Activated CD8-positive, alpha-beta memory T cell treated with anti-CD3 and anti-CD28 coated beads, Interleukin-2, amount 50 U/mL, for 24 hours (primary cell): ENCODE data around the gene SOX5.
"Not testable (repeated sequence)": the region's sequence is repeated elsewhere in the genome, so short reads cannot be mapped to it uniquely, and the experiment has no call there.

Experiments used
- DNase-seq: peaks from one replicate; pipeline ENCODE4 v3.0.0-alpha.2; 2020; ENCODE audit errors: extremely low read depth

The SOX5 gene

DNA sequence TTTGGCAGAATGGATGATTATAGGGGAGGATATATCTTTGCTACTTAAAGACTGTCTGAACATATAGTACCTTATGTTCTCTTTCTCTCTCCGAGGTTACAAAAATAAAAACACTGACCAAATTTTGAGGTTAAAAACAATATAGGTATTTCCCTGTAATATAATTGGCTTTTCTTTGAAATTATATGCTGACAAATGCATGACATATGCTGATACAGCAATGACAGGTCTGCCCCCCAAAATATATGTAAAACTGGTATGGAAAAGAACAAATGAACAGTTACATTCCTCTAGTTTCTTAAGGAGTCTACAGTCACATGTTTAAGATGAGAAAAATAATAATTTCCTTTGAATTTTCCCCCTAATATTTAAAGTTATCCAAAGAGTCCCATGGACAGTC lies 405.7 kb downstream of the SOX5 start:
- no peak for DNase-seq

DNA sequence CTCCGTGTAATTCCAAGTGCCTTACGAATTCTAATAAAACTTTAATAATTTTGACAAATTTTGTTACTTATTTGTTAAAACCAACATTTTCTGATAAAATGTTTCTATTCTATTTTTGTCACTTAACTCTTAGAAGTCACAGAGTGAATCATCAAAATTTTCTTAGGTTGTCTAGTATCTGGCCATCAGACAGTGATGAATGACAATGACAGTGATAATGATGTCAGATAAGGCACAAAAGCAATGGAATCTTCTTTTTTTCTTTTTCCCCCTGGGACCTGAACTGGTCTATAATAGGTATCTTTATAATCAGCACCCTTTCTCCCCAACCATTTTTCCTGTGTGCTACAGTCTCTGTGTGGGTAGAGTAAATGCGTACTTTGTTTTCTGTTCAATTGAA lies 407.3 kb downstream of the SOX5 start:
- DNase-seq: no peak

DNA sequence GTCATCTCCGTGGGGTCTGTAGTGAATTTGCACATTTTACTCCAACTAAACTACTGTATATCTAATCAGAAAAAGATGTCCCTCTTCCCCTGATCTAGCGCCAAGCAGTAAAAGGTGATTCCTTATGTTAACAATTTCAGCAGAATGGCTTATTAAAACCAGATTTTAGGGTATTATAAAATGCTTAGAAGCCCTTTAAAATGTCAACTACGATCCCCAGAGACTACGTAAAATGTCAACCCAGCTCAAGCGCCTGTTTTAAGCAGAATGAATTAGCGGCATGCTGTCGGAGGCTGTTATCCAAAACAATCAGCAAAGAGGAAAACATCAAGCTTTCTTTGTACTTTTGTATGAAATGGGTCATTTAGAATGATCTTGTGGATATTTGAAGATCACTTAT lies 408.9 kb downstream of the SOX5 start:
- no peak for DNase-seq

DNA sequence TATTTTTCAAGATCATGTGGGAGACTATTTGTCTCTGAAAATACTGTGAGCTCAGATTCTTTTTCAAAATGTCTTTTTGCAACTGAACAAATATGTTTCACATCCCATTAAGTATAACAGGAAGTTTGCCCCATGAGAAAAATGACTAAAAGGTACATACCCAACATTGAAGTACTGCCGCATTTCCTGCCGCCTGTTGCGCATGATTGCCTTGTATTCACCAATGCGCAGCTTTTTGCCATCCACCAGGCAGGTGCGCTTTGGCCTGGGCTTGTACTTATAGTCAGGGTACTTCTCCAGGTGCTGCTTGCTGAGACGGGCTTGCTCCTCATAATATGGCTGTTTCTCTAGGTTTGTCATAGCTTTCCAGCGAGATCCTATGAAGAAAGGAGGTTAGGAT lies 413.2 kb downstream of the SOX5 start:
- DNase-seq: no peak

DNA sequence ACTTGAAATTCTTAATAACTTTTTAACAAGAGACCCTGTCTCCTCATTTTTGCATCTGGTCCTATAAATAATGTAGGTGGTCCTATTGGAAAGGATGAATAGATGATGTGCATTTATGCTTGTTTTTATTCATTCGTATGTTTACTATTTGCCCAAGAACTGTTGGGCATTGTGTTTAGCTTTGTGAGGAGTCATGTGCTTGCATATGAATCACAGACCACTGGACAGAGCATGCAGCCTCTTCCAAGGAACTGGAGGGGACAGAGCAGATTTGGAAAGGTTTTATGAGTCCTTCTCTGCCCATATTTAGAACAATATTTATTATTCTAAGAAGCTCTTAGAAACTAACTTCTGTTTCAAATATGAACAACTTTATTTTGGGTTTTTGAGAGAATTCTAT lies 414.0 kb downstream of the SOX5 start:
- no peak for DNase-seq

DNA sequence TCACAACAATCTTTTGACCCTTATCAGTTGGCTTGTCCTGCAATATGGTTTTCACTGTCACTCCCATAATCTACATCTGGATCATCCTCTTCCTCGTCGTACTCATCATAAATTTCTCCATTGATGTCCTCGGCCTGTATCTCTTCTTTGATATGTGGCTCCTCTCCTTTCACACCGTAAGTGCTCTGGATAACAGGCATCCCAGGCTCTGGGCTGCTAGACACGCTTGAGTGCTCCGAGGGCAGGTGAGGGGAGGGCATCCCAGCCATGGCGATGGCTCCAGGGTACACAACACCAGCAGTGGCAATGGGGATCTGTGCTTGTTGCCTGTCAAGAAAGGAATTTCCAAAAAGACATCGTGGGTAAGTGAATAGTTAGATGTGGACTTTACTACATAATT lies 415.3 kb downstream of the SOX5 start:
- no peak for DNase-seq

DNA sequence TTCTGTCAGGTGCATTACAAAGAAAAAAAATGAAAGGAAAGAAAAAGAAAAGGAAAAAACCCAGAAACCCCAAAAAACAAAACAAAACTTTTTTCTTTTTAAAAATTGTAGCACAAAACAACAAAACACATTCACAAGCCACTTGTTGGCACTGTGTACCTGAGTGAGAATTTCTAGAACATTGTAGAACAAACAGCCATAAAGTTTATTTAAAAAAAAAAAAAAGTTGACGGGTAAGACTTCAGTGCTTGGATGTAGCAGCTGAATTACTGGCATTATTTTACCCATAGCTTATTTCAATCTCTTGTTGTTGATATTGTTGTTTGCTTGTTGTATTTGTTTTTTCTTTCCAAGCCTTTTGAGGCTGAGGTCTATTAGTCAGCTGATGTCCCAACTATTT lies 415.8 kb downstream of the SOX5 start:
- no peak for DNase-seq

DNA sequence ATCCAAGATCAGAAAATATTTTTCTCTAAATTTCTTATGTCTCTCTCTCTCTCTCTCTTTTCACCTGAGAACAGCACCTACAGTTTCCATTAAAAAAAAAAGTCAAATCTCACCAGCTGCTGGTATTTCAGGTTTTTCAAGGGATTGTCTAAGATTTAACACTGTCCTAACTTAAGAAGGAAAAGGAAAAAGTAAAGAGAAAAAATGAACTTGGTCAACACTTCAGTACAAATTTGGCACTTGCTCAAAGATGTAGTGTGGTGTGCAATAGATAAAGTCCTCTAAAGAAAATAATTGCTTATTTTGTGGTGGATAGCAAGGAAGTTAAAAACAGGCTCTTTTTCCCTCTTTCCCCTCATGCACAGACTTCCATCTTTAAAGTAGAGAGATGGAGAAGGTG lies 416.2 kb downstream of the SOX5 start:
- no peak for DNase-seq

DNA sequence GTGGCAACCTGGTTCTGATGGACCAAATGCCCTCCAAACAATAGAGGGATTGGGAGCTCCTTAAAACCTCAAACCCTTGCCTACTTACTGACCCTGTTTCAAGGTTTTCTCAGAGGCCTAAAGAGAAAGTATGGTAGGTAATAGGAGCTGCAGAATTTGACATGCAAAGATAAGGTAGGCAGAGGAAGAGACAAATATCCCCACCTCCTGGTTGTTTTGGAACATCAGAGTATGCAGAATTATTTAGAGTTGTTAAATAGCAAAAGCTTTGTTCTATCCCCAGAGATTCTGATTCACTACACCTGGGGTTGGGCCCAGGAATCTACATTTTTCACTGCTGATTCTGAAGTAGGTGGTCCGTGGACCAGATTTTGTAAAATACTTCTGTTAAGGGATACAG lies 421.2 kb downstream of the SOX5 start:
- no peak for DNase-seq

DNA sequence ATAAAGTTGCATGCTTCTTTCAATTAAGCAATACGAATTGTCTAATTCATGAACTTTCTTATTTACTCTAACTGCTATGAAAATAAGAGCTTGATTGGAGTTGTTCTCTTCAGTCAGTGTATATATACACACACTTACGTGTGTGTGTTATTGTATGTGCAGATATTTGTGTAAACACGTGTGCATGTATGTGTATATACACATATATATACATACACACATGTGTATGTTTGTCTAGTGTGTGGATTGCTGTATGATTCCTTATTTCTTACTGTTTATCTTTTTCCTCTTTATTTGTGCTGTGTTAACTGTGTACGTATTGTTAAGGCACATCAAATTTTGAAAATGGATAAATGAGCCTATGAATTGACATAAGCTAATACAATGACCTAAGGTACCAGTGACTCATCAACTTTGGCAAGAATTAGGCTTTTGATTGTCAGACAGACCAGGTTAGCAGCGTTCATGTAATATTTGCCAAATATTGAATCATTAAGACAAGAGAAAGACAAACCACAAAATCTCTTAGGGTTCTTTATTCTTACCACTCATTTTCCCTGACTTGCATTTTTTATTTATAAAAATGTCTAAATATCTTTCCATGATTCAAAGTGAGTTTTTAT lies 423.9 kb downstream of the SOX5 start:
- DNase-seq: no peak

DNA sequence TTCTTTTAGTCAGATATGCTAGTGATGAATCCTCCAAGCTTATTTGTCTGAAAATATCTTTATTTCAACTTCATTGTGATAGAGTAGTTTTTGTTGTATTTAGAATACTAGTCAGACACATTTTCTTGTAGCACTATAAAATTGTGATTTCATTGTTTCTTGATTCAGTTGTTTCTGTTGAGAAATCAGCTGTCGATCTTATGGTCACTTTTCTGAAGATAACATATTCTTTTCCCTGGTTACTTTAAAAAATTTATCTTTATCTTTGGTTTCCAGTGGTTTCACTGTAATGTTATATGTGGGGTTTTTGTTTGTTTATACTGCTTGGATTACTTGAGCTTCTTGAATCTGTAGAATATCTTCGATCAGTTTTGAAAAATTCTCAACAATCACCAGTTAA lies 426.1 kb downstream of the SOX5 start:
- DNase-seq: no peak

DNA sequence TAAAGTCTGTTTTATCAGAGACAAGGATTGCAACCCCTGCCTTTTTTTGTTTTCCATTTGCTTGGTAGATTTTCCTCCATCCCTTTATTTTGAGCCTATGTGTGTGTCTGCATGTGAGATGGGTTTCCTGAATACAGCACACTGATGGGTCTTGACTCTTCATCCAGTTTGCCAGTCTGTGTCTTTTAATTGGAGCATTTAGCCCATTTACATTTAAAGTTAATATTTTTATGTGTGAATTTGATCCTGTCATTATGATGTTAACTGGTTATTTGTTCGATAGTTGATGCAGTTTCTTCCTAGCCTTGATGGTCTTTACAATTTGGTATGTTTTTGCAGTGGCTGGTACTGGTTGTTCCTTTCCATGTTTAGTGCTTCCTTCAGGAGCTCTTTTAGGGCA lies 430.0 kb downstream of the SOX5 start:
- not testable (repeated sequence) for DNase-seq

DNA sequence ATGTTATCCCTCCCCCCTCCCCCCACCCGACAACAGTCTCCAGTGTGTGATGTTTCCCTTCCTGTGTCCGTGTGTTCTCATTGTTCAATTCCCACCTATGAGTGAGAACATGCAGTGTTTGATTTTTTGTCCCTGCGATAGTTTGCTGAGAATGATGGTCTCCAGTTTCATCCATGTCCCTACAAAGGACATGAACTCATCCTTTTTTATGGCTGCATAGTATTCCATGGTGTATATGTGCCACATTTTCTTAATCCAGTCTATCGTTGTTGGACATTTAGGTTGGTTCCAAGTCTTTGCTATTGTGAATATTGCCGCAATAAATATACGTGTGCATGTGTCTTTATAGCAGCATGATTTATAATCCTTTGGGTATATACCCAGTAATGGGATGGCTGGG lies 433.7 kb downstream of the SOX5 start:
- not testable (repeated sequence) for DNase-seq

DNA sequence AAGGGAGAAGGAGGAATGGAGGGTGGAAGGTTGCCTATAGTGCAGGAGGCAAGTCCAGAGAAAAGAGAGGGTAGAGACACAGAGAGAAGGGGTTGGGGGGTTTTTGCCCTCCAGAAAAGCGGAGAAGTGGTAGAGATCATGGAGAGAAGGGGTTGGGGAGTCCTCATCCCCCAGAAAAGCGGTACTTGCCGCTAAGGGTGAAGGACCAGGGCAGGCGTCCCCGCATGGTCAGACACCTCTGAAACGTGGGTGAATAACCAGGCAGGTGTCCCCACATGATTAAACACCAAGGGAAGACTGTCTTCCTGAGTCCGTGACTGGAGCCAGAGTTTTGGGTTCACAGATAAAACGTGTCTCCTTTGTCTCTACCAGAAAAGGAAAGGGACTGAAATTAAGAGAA lies 439.0 kb downstream of the SOX5 start:
- DNase-seq: no peak

DNA sequence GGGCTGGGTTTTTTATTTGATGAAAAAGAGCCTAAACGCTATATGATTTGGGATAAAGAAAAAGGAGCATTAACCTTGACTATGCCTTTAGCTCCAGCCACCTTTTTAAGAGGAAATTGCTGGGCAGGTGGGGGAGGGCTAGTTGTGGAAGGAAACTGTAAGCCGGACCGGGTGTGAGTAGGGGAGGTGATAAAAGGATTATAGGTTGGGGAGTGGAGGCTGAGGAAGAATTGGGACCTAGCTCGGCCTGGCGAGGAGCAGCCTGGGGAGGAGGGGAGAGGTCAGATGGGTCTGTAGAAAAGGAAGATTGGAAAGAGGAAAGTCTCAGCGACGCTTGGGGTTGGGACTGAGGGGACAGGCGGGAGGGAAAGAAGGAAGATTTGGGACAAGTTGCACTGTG lies 439.6 kb downstream of the SOX5 start:
- DNase-seq: not testable (repeated sequence)

DNA sequence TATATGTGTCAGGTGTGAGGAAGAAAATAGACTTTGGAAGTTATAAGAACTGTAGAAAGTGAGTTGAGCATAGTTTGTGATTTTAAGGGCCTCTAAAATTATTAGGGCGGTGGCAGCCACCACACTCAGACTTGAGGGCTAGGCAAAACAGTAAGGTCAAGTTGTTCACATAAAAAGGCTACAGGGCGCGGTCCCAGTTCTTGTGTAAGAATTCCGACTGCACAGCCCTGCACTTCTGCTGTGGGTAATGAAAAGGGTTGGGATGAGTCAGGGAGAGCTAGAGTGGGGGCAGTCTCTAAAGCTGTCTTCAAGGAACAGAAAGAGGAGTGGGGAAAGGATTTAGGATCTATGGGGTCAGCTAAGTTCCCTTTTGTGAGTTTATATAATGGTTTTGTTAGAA lies 441.7 kb downstream of the SOX5 start:
- not testable (repeated sequence) for DNase-seq

DNA sequence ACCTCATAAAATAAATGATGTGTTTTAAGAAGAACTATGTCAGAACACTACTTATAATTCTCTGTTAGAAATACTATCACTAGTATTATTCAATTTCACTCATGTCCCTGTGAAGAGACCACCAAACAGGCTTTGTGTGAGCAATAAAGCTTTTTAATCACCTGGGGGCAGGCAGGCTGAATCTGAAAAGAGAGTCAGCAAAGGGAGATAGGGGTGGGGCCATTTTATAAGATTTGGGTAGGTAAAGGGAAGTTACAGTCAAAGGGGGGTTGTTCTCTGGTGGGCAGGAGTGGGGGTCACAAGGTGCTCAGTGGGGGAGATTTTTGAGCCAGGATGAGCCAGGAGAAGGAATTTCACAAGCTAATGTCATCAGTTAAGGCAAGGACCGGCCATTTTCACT lies 443.7 kb downstream of the SOX5 start:
- not testable (repeated sequence) for DNase-seq

DNA sequence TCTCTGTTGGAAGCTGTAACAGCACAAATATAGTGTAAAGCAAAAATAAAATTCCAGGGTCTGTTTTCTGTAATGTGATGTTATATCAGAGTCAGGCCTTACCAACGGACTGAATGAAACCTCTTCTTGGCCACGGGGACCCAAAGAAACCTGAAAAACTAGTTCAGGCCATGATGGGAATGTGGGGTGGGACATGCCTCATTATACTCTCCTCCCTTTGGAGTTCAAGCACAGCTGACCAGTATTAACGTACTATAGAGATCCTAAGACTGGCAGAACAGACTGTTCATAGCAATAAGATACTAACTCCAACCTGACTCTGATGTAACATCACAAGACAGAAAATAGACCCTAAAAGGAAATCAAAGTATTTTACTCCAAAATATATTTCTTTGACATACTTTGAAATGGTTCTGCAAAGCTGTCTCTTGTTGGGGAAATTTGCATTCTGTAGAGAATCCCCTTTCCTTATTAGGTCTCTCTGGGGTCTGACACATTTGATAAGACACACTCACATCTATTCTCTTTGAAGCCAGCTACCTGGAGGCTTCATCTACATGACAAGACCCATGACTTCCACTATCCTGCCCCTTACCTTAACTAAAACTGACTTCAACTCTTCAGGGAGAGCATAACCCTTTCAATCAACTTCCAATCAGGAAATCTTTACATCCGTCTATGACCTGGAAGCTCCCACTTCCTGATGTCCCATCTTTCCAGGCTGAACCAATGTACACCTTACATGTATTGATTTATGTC lies 444.6 kb downstream of the SOX5 start:
- DNase-seq: no peak

DNA sequence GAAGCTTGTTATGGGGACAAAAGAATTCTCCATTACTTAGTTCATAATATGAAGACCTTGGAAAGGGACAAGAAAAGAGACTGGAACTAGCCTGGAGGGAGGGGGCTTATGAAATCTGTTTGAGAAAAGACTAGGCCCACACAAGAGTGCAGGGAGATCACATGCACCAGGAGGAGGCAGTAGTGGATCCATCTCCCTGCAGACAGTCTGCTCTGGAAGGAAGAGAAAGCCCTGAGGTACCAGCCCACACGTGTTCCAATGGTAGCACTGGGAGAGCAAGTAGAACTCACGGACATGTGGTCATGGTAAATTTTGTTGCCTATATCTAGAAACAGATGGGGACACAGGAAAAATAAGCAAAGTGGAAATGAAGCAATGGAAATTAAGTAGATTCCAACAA lies 445.4 kb downstream of the SOX5 start:
- DNase-seq: no peak

DNA sequence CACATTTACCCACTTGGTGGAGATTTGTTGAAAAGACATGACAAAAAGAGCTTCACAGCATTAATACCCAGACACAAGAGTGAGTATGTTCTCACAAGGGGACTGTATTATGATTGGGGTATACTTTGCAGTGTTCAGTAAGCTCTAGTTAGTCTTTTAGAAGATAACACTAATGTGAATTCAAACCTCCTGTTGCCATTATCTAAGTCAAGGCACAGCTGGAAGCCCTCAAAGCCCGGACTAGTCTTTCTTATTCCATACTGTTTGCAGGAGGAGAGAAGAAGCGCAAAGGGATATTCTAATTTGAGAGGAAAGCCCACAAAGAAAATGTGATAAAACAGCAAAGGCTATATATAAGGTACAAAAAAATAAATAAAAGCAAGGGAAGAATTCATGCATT lies 445.9 kb downstream of the SOX5 start:
- DNase-seq: no peak

DNA sequence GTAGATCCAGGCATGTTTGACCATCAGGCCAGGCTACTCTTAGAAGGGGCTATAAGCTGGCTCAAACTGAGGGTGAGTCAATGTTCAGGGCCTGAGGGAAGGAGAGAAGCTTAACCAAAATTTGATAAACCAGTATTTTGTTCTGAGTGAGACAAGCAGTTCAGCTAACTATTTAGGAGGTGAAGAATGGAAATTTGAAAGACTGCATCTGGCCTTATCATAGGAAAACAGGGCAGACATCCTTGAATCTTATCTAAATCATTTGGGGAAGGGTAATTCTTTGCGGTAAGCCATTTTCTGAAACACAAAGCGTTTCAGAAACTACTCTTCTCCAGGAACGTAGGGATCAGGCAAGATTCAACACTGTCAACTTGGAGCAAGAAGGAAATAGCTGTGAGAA lies 447.2 kb downstream of the SOX5 start:
- no peak for DNase-seq

DNA sequence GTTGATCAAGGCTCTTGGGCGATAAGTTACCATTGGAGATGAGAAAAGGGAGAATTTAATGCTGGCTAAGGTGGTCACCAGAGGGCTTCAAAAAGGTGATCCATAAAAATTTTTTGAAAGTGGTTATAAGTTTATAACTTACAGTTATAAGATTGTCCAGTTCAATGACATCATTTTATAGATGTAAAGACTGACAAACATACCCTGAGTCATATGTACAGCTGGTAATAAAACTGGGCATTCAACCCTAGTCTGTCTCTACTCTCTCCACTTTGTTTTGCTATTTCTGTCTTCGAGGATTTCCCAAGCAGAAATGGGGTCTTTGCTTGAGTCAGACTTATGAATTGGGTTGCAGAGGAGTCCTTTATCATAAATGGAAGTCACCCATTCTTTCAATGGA lies 454.0 kb downstream of the SOX5 start:
- DNase-seq: no peak

DNA sequence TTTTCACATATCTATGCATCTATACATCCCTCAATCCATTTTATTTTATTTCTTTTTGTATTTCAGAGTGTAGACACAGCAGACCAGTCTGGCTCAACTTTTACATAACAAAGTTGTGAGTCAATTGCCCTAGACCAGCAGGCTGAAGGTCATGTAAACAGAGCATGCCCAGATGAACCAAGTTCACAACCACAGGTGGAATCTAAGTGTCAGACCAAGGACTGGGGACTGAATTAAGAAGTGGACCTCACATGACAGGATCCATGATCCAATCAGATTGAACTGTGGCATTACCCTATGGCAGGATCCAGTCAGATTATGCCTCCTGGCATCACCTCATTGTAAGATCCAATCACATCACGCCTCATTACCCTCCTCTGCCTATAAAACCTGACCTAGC lies 455.8 kb downstream of the SOX5 start:
- no peak for DNase-seq

DNA sequence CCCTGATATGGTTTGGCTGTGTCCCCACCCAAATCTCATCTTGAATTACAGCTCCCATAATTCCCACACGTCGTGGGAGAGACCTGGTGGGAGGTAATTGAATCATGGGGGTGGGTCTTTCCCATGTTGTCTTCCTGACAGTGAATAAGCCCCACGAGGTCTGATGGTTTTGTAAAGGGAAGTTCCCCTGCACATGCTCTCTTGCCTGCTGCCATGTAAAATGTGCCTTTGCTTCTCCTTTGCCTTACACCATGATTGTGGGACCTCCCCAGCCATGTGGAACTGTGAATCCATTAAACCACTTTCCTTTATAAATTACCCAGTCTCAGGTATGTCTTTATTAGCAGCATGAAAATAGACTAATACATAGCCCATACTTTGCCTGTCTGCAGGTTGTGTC lies 458.4 kb downstream of the SOX5 start:
- not testable (repeated sequence) for DNase-seq
